ENCODE measurements around the gene DNAJB12. TPM values are rescaled to one million over a fixed set of nuclear protein-coding genes. Genes with fewer than 3 reads are reported as not detected.
A peak's percentile ranks its signal among the peaks of the same experiment; 100 is the strongest.
"Not testable (repeated sequence)": the region's sequence is repeated elsewhere in the genome, so short reads cannot be mapped to it uniquely, and the experiment has no call there.

DNAJB12 gene
- total RNA-seq, 1 donor from 2014 or later: 20.5 TPM

DNA sequence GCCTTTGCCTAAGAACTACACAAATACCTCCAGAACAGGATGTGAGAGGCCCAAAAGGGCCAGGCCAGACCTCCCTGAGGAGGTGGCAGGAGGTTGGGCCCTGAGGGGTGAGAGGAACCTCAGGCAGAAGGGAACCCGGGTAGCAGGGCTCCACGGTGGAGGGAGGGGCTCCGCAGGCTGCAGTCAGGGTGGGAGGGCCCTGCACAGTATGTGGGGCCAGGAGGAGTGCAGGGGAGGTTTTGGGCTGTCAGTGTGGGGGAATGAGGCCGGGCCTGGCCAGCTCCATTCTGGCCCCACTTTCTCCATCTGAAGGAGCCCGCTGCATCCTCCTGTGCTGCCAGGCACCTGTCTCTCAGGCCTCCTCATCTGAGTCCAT, 25.9 kb downstream of the DNAJB12 start:
- Mint-ChIP-seq H3K36me3 (ENCODE audit: low read depth, unreplicated experiment) (peaks cover 5% of the 10 kb centered on the region), H3K9me3 (ENCODE audit: unreplicated experiment) (no peaks in the 10 kb centered on the region), H3K27me3 (ENCODE audit: unreplicated experiment) (peaks cover 16% of the 10 kb centered on the region), H3K27ac (ENCODE audit: unreplicated experiment) (no peak overlapping the region), H3K4me3 (ENCODE audit: unreplicated experiment) (no peak overlapping the region), H3K4me1 (ENCODE audit: unreplicated experiment) (peaks cover 35% of the 10 kb centered on the region)
- TF ChIP-seq, protein P1, sequence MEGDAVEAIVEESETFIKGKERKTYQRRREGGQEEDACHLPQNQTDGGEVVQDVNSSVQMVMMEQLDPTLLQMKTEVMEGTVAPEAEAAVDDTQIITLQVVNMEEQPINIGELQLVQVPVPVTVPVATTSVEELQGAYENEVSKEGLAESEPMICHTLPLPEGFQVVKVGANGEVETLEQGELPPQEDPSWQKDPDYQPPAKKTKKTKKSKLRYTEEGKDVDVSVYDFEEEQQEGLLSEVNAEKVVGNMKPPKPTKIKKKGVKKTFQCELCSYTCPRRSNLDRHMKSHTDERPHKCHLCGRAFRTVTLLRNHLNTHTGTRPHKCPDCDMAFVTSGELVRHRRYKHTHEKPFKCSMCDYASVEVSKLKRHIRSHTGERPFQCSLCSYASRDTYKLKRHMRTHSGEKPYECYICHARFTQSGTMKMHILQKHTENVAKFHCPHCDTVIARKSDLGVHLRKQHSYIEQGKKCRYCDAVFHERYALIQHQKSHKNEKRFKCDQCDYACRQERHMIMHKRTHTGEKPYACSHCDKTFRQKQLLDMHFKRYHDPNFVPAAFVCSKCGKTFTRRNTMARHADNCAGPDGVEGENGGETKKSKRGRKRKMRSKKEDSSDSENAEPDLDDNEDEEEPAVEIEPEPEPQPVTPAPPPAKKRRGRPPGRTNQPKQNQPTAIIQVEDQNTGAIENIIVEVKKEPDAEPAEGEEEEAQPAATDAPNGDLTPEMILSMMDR (IDR thresholded peaks at IDR 0.05; ENCODE audit: unreplicated experiment): no peak
- no peak for DNase-seq (ENCODE audit: low spot score)

DNA sequence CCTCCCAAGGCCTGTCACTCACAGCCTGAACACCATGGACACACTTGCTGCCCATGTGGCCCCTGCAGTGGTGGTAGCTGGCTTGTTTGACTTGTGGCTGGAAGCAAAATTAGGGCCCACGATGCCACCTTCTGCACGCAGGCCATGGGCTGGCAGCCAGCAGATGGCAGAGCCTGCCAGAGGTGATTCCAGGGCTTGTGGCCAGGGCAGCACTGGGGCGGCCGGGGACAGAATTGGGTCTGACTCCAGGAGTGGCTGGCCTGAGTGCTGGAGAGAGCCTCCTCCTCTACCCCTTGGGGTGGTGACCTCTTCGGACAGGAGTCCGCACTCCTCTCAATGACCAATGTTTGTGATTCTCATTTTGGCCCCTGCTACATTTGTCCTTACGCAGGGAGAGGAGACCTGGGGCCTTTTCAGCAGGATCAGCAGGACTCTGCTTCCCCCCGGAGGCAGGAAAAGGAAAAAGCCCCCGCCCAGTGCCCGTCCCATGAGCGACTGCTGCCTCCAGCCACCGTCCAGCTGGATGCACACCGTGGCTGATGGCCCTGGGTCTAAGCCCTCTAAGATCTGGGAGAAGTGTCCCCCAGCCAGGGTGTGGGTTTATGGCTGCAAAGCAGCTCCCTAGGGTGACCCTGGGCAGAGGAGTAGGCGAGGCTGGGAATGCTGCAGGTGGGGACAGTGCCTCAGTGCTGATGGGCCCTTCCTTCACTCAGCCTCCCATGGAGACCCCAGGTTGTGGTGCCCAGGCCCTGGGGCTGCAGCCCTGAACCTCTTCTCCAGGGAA, 26.5 kb downstream of the DNAJB12 start:
- Mint-ChIP-seq H3K27me3 (ENCODE audit: unreplicated experiment) (peaks cover 16% of the 10 kb centered on the region), H3K36me3 (ENCODE audit: low read depth, unreplicated experiment) (peaks cover 4% of the 10 kb centered on the region), H3K9me3 (ENCODE audit: unreplicated experiment) (no peaks in the 10 kb centered on the region), H3K27ac (ENCODE audit: unreplicated experiment) (no peak overlapping the region), H3K4me3 (ENCODE audit: unreplicated experiment) (no peak overlapping the region), H3K4me1 (ENCODE audit: unreplicated experiment) (peaks cover 32% of the 10 kb centered on the region)
- TF ChIP-seq, protein P1 (IDR thresholded peaks at IDR 0.05; ENCODE audit: unreplicated experiment): peak; percentile 16
- peak; percentile 76 for DNase-seq (ENCODE audit: low spot score)

DNA sequence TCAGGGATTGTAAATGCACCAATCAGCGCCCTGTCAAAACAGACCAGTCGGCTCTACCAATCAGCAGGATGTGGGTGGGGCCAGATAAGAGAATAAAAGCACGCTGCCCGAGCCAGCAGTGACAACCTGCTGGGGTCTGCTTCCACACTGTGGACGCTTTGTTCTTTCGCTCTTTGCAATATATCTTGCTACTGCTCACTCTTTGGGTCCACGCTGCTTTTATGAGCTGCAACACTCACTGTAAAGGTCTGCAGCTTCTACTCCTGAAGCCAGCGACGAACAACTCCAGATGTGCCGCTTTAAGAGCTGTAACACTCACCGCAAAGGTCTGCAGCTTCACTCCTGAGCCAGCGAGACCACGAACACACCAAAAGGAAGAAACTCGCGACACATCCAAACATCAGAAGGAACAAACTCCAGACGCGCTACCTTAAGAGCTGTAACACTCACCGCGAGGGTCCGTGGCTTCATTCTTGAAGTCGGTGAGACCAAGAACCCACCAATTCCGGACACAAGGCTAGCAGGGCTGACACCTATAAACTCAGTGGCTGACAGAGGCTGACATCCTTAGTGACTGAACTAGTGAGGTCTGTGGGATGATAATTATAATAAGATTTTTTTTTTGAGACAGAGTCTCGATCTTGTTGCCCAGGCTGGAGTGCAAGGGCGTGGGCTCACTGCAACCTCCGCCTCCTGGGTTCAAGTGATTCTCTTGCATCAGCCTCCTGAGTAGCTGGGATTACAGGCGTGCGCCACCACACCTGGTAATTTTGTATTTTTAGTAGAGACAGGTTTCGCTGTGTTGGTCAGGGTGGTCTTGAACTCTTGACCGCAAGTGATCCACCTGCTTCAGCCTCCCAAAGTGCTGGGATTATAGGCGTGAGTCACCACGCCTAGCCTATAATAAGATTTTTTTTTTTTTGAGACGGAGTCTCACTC, 27.8 kb downstream of the DNAJB12 start:
- DNase-seq (ENCODE audit: low spot score); H3K36me3 Mint-ChIP-seq (ENCODE audit: low read depth, unreplicated experiment); H3K9me3 Mint-ChIP-seq (ENCODE audit: unreplicated experiment): not testable (repeated sequence)
- Mint-ChIP-seq H3K4me1 (ENCODE audit: unreplicated experiment) (peaks cover 27% of the 10 kb centered on the region), H3K27me3 (ENCODE audit: unreplicated experiment) (peaks cover 16% of the 10 kb centered on the region), H3K4me3 (ENCODE audit: unreplicated experiment) (peak overlapping the region; percentile 60), H3K27ac (ENCODE audit: unreplicated experiment) (peak overlapping the region; percentile 27)

DNA sequence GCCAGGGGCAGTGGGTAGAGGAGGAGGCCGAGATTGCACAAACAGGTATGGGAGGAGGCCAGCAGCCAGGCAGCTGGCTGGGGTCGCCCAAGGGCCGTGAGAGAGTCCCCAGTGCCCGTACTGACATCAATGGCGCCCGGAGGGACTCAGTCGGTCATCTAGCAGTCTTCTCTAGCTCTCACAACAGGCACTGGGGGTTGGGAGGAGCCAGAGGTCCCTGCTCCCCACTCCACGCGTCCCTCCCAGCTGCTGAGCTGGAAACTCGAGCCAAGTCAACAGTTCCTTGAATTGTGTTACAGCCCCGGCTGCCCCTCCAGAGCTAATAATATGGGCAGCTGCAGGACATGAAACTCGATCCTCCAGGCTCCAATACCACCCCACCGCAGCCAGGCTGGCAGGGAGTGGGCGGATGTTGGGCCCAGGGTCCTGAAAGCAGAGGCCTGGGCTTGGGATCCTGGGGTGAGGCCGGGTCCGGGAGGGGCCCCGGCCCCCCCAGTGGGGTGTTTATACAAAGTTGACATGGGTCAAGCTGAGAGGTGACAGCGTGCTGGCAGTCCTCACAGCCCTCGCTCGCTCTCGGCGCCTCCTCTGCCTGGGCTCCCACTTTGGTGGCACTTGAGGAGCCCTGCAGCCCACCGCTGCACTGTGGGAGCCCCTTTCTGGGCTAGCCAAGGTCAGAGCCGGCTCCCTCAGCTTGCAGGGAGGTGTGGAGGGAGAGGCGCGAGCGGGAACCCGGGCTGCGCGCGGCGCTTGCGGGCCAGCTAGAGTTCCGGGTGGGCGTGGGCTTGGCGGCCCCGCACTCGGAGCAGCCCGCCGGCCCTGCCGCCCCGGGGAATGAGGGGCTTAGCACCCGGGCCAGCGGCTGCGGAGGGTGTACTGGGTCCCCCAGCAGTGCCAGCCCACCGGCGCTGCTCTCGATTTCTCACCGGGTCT, 29.2 kb downstream of the DNAJB12 start:
- not testable (repeated sequence) for H3K4me3 Mint-ChIP-seq (ENCODE audit: unreplicated experiment); H3K9me3 Mint-ChIP-seq (ENCODE audit: unreplicated experiment); H3K36me3 Mint-ChIP-seq (ENCODE audit: low read depth, unreplicated experiment)
- Mint-ChIP-seq H3K27me3 (ENCODE audit: unreplicated experiment) (peaks cover 13% of the 10 kb centered on the region), H3K27ac (ENCODE audit: unreplicated experiment) (peak overlapping the region; percentile 57), H3K4me1 (ENCODE audit: unreplicated experiment) (peaks cover 27% of the 10 kb centered on the region)
- peak; percentile 59 for DNase-seq (ENCODE audit: low spot score)

DNA sequence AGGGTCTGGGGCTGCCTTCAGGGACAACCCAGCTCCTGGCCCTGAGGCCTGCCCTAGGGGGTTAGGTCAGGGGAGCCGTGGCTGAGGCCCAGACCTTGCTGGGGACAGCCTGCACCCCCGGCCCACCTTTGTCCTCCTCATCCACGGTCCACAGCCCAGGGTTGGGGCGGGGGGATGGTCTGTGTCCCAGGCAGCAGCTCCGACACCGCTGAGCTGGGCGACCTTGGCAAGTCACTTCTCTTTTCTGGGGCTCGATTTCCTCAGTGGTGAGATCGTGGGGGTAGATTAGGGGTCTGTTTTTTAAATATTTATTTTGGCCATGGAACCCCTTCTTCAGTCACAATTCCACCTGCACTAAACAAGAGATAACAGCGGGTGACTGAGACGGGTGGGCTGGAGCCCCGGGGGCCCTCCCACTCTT, 30.9 kb downstream of the DNAJB12 start:
- DNase-seq (ENCODE audit: low spot score): no peak
- H3K36me3 Mint-ChIP-seq (ENCODE audit: low read depth, unreplicated experiment): peaks cover 4% of the 10 kb centered on the region
- H3K9me3 Mint-ChIP-seq (ENCODE audit: unreplicated experiment): no peaks in the 10 kb centered on the region
- H3K4me3 Mint-ChIP-seq (ENCODE audit: unreplicated experiment): no peak overlapping the region
- H3K27me3 Mint-ChIP-seq (ENCODE audit: unreplicated experiment): peaks cover 13% of the 10 kb centered on the region
- TF ChIP-seq, protein P1 (IDR thresholded peaks at IDR 0.05; ENCODE audit: unreplicated experiment): no peak
- H3K27ac Mint-ChIP-seq (ENCODE audit: unreplicated experiment): no peak overlapping the region
- peaks cover 31% of the 10 kb centered on the region for H3K4me1 Mint-ChIP-seq (ENCODE audit: unreplicated experiment)
